Activated naive CD4-positive, alpha-beta T cell treated with anti-CD3 and anti-CD28 coated beads, Interleukin-2, amount 10 ng/mL, durations not matched to agents 5 hours and 36 hours (primary cell): ENCODE data around the gene CRACR2B. TPM values are rescaled to one million over a fixed set of nuclear protein-coding genes. Genes with fewer than 3 reads are reported as not detected.

ENCODE experiments used
- total RNA-seq, 2 experiments: library from RNA; stranded (reverse); gene quantifications; one replicate each; pipeline ENCODE4 v1.2.3, GENCODE V29; 2021

CRACR2B gene
- total RNA-seq: 10 to 100 TPM; 23.7 to 25.2 TPM

GRCh38 chr11:827897-828192, at the start of gene CRACR2B:
Gene CRACR2B, plus strand, starts transcription at chr11:827919. Its CDS starts 689 bp downstream, at chr11:828608.

GRCh38 chr11:789943-790342, 37.8 kb upstream of the CRACR2B start, which contains the start of gene CEND1:
Gene CEND1, minus strand, starts transcription at chr11:790090. Its CDS starts 1,514 bp downstream, at chr11:788576.

GRCh38 chr11:798093-798713, 29.5 kb upstream of the CRACR2B start, which contains the start of gene SLC25A22:
Gene SLC25A22, minus strand, starts transcription at chr11:798281. Its CDS starts 3,275 bp downstream, at chr11:795006.

GRCh38 chr11:809287-810039, 18.3 kb upstream of the CRACR2B start, which contains the start of gene RPLP2:
Gene RPLP2, plus strand, starts transcription at chr11:809967. Its CDS starts 268 bp downstream, at chr11:810235.

GRCh38 chr11:818396-819128, 9.2 kb upstream of the CRACR2B start, which contains the start of gene PNPLA2:
Gene PNPLA2, plus strand, starts transcription at chr11:818914. Its CDS starts 805 bp downstream, at chr11:819719.

GRCh38 chr11:832529-833113, 4.9 kb downstream of the CRACR2B start, which contains the start of gene CD151:
Gene CD151, plus strand, starts transcription at chr11:832952. Its CDS starts 3,118 bp downstream, at chr11:836070.

GRCh38 chr11:842370-843002, 14.8 kb downstream of the CRACR2B start, which contains the start of the genes POLR2L and TSPAN4:
Gene POLR2L, minus strand, starts transcription at chr11:842529. Its CDS starts 21 bp downstream, at chr11:842508.
Gene TSPAN4, plus strand, starts transcription at chr11:842852. Its CDS starts 7,453 bp downstream, at chr11:850305.

Other genes with a start within 250 kb of the CRACR2B start
- gene IRF7, start 212.0 kb upstream of the CRACR2B start, total RNA-seq: 10 to 100 TPM; 70.2 to 71.2 TPM
- gene CDHR5, start 203.0 kb upstream of the CRACR2B start, total RNA-seq: not detected
- gene SCT, start 200.7 kb upstream of the CRACR2B start, total RNA-seq: not detected
- gene DRD4, start 190.7 kb upstream of the CRACR2B start, total RNA-seq: under 1 TPM; 0.26 to 0.45 TPM
- gene DEAF1, start 132.7 kb upstream of the CRACR2B start, total RNA-seq: 10 to 100 TPM; 54.2 to 59.1 TPM
- gene TMEM80, start 132.1 kb upstream of the CRACR2B start, total RNA-seq: 10 to 100 TPM; 28.4 to 28.9 TPM
- 10 to 100 TPM; 17.4 to 20.3 TPM for gene EPS8L2, start 121.7 kb upstream of the CRACR2B start, total RNA-seq
- 100 to 1,000 TPM; 205 to 218 TPM for gene TALDO1, start 80.5 kb upstream of the CRACR2B start, total RNA-seq
- gene GATD1, start 50.4 kb upstream of the CRACR2B start, total RNA-seq: 10 to 100 TPM; 55.0 to 58.2 TPM
- under 1 TPM; 0.39 to 0.58 TPM for gene CEND1, start 37.8 kb upstream of the CRACR2B start, total RNA-seq
- 10 to 100 TPM; 36.7 to 41.3 TPM for gene SLC25A22, start 29.6 kb upstream of the CRACR2B start, total RNA-seq
- 10 to 100 TPM; 52.2 to 55.3 TPM for gene PIDD1, start 22.7 kb upstream of the CRACR2B start, total RNA-seq
- 1,000 to 10,000 TPM; 3,087 to 3,213 TPM for gene RPLP2, start 18.0 kb upstream of the CRACR2B start, total RNA-seq
- 10 to 100 TPM; 78.2 to 83.3 TPM for gene PNPLA2, start 9.0 kb upstream of the CRACR2B start, total RNA-seq
- 10 to 100 TPM; 33.5 to 36.2 TPM for gene CD151, start 5.0 kb downstream of the CRACR2B start, total RNA-seq
- gene POLR2L, start 14.6 kb downstream of the CRACR2B start, total RNA-seq: 10 to 100 TPM; 78.3 to 79.5 TPM
- 1 to 10 TPM; 8.1 to 8.4 TPM for gene TSPAN4, start 14.9 kb downstream of the CRACR2B start, total RNA-seq
- 10 to 100 TPM; 39.1 to 39.8 TPM for gene CHID1, start 82.9 kb downstream of the CRACR2B start, total RNA-seq
- gene AP2A2, start 98.0 kb downstream of the CRACR2B start, total RNA-seq: 10 to 100 TPM; 60.9 to 63.9 TPM
- gene MUC6, start 208.8 kb downstream of the CRACR2B start, total RNA-seq: not detected
- not detected for gene MUC2, start 247.0 kb downstream of the CRACR2B start, total RNA-seq